BJ (cell line): ENCODE measurements around the gene MLN. TPM values are rescaled to one million over a fixed set of nuclear protein-coding genes. Genes with fewer than 3 reads are reported as not detected.

ENCODE experiments used
- CTCF ChIA-PET: fragments of 350-600 bp; formaldehyde crosslinking; extraction: SDS; loops from one replicate; lab custom pipeline; 2021; ENCODE audit warnings: antibody characterized with exemption, inconsistent platforms; lab: Yijun Ruan, JAX
- POLR2A ChIA-PET: fragments of 300-600 bp; sonication (Branson Sonifier 250); formaldehyde crosslinking; extraction: SDS; loops from one replicate; lab custom pipeline; 2021; ENCODE audit warnings: antibody characterized with exemption; lab: Charles Lee
- DNase-seq: peaks from one replicate; pipeline ENCODE4 v3.0.0-alpha.2; 2011; ENCODE audit warnings: low read depth
- H3K27me3 ChIP-seq: 2 replicates; pipeline ENCODE4 v1.6.0; 2011; ENCODE audit warnings: low read length; ENCODE audit not compliant: control insufficient read depth, insufficient read depth
- H3K36me3 ChIP-seq: 2 replicates; pipeline ENCODE4 v1.5.1; 2011; ENCODE audit warnings: low read length; ENCODE audit not compliant: control insufficient read depth, insufficient read depth
- H3K4me3 ChIP-seq: 2 replicates; pipeline ENCODE4 v1.5.1; 2011; ENCODE audit warnings: low read depth, mild to moderate bottlenecking, control low read depth, low read length
- polyA plus RNA-seq: library from polyadenylated mRNA; depleted of rRNA; stranded (reverse); fragments of >200 nt; gene quantifications from 2 replicates; pipeline ENCODE4 v1.2.3, GENCODE V29; 2011
- TF ChIP-seq, protein P1 (sequence below): IDR thresholded peaks from 2 replicates; pipeline ENCODE4 v1.5.1; 2011; ENCODE audit warnings: low read depth, mild to moderate bottlenecking, control low read depth, inconsistent platforms, low read length, moderate library complexity; ENCODE audit not compliant: insufficient read depth

The MLN gene
- polyA plus RNA-seq, 1 experiment, result not detected

DNA sequence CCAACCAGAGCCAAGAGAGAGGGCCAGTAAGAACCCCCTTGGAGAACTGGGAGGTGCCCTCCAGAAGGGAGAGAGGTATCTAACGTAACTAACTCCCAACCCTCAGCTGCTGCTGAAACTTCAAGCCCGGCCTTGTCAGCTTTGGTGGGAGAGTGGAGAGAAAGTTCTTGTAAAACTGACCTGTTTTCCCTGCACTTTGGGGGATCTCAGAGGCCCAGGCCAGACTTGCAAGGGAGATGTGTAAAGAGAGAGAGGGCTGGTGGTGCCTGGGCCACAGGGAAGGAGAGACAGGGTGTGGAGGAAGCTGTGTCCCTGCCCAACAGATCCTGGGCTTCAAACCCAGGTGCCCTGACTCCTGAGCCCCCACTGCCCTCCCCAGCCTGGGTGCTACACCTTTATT lies 39.8 kb downstream of the MLN start:
- ChIA-PET CTCF (interaction anchor here (0.6 to 20.1 kb wide), 8 partner anchors 13 to 391 kb away, joined by 3 to 567 read pairs (median 6); partner anchors contain the start of genes IP6K3 and UQCC2), POLR2A (no interaction called here)
- Histone ChIP-seq H3K4me3 (no peak overlapping the region), H3K27me3 (no peaks in the 10 kb centered on the region), H3K36me3 (no peaks in the 10 kb centered on the region)
- TF ChIP-seq, protein P1, sequence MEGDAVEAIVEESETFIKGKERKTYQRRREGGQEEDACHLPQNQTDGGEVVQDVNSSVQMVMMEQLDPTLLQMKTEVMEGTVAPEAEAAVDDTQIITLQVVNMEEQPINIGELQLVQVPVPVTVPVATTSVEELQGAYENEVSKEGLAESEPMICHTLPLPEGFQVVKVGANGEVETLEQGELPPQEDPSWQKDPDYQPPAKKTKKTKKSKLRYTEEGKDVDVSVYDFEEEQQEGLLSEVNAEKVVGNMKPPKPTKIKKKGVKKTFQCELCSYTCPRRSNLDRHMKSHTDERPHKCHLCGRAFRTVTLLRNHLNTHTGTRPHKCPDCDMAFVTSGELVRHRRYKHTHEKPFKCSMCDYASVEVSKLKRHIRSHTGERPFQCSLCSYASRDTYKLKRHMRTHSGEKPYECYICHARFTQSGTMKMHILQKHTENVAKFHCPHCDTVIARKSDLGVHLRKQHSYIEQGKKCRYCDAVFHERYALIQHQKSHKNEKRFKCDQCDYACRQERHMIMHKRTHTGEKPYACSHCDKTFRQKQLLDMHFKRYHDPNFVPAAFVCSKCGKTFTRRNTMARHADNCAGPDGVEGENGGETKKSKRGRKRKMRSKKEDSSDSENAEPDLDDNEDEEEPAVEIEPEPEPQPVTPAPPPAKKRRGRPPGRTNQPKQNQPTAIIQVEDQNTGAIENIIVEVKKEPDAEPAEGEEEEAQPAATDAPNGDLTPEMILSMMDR, result no peak
- DNase-seq, result no peak

- POLR2A ChIA-PET, result no interaction called here
Observed at GRCh38 chr6:33763483-33763882, 40.3 kb downstream of the MLN start.

GRCh38 chr6:33762713-33763112 lies 41.1 kb downstream of the MLN start:
- TF ChIP-seq, protein P1, result no peak
- DNase-seq, result no peak
- POLR2A ChIA-PET, result no interaction called here
- CTCF ChIA-PET, result interaction anchor here (0.7 to 24.3 kb wide), 15 partner anchors 2 to 392 kb away, joined by 3 to 567 read pairs (median 5); partner anchors contain the start of genes IP6K3 and UQCC2
- no peaks in the 10 kb centered on the region for H3K27me3 ChIP-seq
- H3K36me3 ChIP-seq, result no peaks in the 10 kb centered on the region
- no peak overlapping the region for H3K4me3 ChIP-seq

More at GRCh38 chr6:33763483-33763882, 40.3 kb downstream of the MLN start:
- CTCF ChIA-PET, result interaction anchor here (0.9 to 20.1 kb wide), 8 partner anchors 12 to 392 kb away, joined by 3 to 567 read pairs (median 6); partner anchors contain the start of genes IP6K3 and UQCC2
- DNase-seq, result no peak
- Histone ChIP-seq H3K27me3 (no peaks in the 10 kb centered on the region), H3K4me3 (no peak overlapping the region), H3K36me3 (no peaks in the 10 kb centered on the region)
- TF ChIP-seq, protein P1, result no peak

DNA sequence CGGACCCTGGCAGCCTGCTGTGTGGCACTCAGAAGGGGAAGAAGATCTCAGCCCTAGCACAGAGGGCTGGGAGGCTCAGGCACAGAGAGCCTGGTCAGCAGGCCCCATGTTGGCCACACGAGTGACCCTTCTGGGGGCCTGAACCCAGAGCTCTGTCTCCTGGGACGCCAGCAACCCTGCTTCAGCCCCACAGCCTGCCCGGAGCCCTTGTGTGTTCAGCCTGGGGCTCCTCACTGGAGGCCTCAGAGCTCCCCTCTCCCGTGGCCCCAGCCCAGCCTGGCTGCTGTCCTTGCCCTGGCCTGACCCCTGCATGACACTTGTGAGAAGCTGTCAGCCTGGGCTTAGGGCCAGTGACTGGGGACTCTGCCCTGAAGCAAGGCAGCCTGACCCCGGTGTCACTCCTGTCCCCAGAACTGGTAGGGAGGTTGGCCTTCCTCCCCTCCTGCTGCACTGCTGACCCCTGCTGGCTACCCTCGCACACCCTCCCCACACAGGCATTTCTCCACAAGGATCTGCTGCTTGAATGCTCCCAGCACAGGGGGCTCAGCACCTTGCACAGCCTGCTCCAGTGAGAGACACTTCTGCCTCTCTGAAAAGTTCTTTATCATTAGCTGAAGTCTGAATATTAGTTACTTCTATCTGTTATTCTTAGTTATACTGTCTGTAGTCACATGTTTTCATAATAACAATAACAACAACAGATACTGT lies 41.7 kb downstream of the MLN start:
- H3K4me3 ChIP-seq, result no peak overlapping the region
- no peaks in the 10 kb centered on the region for H3K27me3 ChIP-seq
- H3K36me3 ChIP-seq, result no peaks in the 10 kb centered on the region
- ChIA-PET CTCF (interaction anchor here (0.5 to 24.3 kb wide), 23 partner anchors 3 to 393 kb away, joined by 3 to 567 read pairs (median 5); partner anchors contain the start of genes BAK1, IP6K3 and UQCC2), POLR2A (no interaction called here)
- TF ChIP-seq, protein P1, result peak; percentile 85
- DNase-seq, result no peak

DNA sequence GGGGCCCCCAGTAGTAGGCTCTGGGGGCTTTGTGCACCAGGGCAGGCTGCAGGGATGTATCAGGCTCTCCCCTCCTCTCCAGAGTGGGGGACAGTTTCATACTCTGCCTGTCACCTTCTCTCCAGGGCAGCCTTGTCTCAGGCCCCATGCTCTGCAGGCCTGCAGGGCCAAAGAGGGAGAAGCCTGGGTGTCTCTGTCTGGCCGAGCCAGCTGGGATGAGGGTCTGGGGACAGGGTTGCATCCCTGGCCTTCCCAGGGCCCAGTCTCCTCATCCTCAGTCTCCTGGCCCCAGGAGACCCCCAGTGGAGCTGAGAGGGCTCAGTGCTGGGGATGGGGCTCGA lies 42.3 kb downstream of the MLN start:
- CTCF ChIA-PET, result interaction anchor here (0.6 to 24.3 kb wide), 18 partner anchors 3 to 394 kb away, joined by 3 to 567 read pairs (median 6); partner anchors contain the start of genes BAK1, IP6K3 and UQCC2
- DNase-seq, result no peak
- TF ChIP-seq, protein P1, result no peak
- H3K27me3 ChIP-seq, result no peaks in the 10 kb centered on the region
- H3K36me3 ChIP-seq, result no peaks in the 10 kb centered on the region
- POLR2A ChIA-PET, result no interaction called here
- H3K4me3 ChIP-seq, result no peak overlapping the region
